Neuronal stem cell (in vitro differentiated cells): Measurements from ENCODE around the gene FHOD3.

Experiments
- DNase-seq: peaks from one replicate; pipeline ENCODE4 v3.0.0-alpha.2; 2013; ENCODE audit warnings: low spot score
- H2AFZ ChIP-seq: one replicate; pipeline ENCODE4 v1.6.1; 2013; ENCODE audit warnings: mild to moderate bottlenecking, low read length, inconsistent platforms
- H2AK5ac ChIP-seq: 2 replicates; pipeline ENCODE4 v1.6.1; 2013; ENCODE audit warnings: low read depth, mild to moderate bottlenecking, inconsistent platforms, low read length, moderate library complexity, mixed read lengths
- H2BK120ac ChIP-seq: 2 replicates; pipeline ENCODE4 v1.6.1; 2013; ENCODE audit warnings: low read depth, mild to moderate bottlenecking, inconsistent platforms, low read length, moderate library complexity, mixed read lengths
- H2BK12ac ChIP-seq: one replicate; pipeline ENCODE4 v1.6.1; 2013; ENCODE audit warnings: low read length, inconsistent platforms
- H2BK15ac ChIP-seq: 2 replicates; pipeline ENCODE4 v1.6.1; 2013; ENCODE audit warnings: mild to moderate bottlenecking, low read length, inconsistent platforms, mixed read lengths
- H2BK5ac ChIP-seq: one replicate; pipeline ENCODE4 v1.6.1; 2013; ENCODE audit warnings: inconsistent platforms, mild to moderate bottlenecking, low read length, moderate library complexity
- H3K14ac ChIP-seq: one replicate; pipeline ENCODE4 v1.6.1; 2013; ENCODE audit warnings: low read length, inconsistent platforms
- H3K18ac ChIP-seq: 2 replicates; pipeline ENCODE4 v1.6.1; 2013; ENCODE audit warnings: low read length, inconsistent platforms
- H3K23ac ChIP-seq: 2 replicates; pipeline ENCODE4 v1.6.1; 2013; ENCODE audit warnings: low read depth, mild to moderate bottlenecking, mixed read lengths, low read length, inconsistent platforms; ENCODE audit not compliant: poor library complexity
- H3K27ac ChIP-seq: replicated peaks from 3 replicates; pipeline ENCODE4 v1.5.1; 2013; ENCODE audit warnings: low read length, inconsistent platforms
- H3K27me3 ChIP-seq, 3 experiments: 2 replicates each; pipeline ENCODE4 v1.6.1; 2013; ENCODE audit warnings: low read length in 3 of 3, mild to moderate bottlenecking in 2 of 3, inconsistent platforms in 1 of 3, low read depth in 1 of 3, mixed read lengths in 1 of 3, moderate library complexity in 1 of 3; ENCODE audit not compliant: control insufficient read depth in 3 of 3, insufficient read depth in 3 of 3
- H3K36me3 ChIP-seq, 2 donors: replicated peaks in 1 of 2; 2 replicates each; pipeline ENCODE4 v1.6.1; 2013; ENCODE audit warnings: low read length in 2 of 2; ENCODE audit not compliant: control insufficient read depth in 2 of 2, insufficient read depth in 2 of 2
- H3K4ac ChIP-seq: 2 replicates; pipeline ENCODE4 v1.6.1; 2013; ENCODE audit warnings: inconsistent platforms, mild to moderate bottlenecking, low read length, moderate library complexity
- H3K4me1 ChIP-seq, 2 donors: 1 replicate in 1 of 2; 2 replicates in 1 of 2; pipeline ENCODE4 v1.6.1; 2013; ENCODE audit warnings: low read length in 2 of 2, low read depth in 1 of 2; ENCODE audit not compliant: control insufficient read depth in 2 of 2, insufficient read depth in 1 of 2
- H3K4me2 ChIP-seq: one replicate; pipeline ENCODE4 v1.6.1; 2013; ENCODE audit warnings: mild to moderate bottlenecking, low read length, inconsistent platforms; ENCODE audit not compliant: insufficient read depth, poor library complexity, severe bottlenecking
- H3K4me3 ChIP-seq, 2 donors: 2 replicates each; pipeline ENCODE4 v1.5.1; 2013; ENCODE audit warnings: low read length in 2 of 2, mild to moderate bottlenecking in 2 of 2, inconsistent platforms in 1 of 2, moderate library complexity in 1 of 2
- H3K79me1 ChIP-seq: one replicate; pipeline ENCODE4 v1.6.1; 2013; ENCODE audit warnings: low read depth, mild to moderate bottlenecking, inconsistent platforms, low read length, moderate library complexity
- H3K9ac ChIP-seq: one replicate; pipeline ENCODE4 v1.6.1; 2013; ENCODE audit warnings: mild to moderate bottlenecking, low read depth, low read length, inconsistent platforms; ENCODE audit not compliant: poor library complexity
- H3K9me3 ChIP-seq, 2 donors: replicated peaks in 1 of 2; 2 replicates each; pipeline versions ENCODE3 to v1.6.1; 2013; ENCODE audit warnings: low read length in 2 of 2, mild to moderate bottlenecking in 2 of 2, inconsistent platforms in 1 of 2, low read depth in 1 of 2, mixed read lengths in 1 of 2, moderate library complexity in 1 of 2; ENCODE audit not compliant: control insufficient read depth in 2 of 2, insufficient read depth in 1 of 2
- H4K8ac ChIP-seq: one replicate; pipeline ENCODE4 v1.6.1; 2013; ENCODE audit warnings: low read depth, mild to moderate bottlenecking, inconsistent platforms, low read length, moderate library complexity
- H4K91ac ChIP-seq: one replicate; pipeline ENCODE4 v1.6.1; 2013; ENCODE audit warnings: low read length, low read depth, mild to moderate bottlenecking, inconsistent platforms; ENCODE audit not compliant: poor library complexity
- WGBS, 2 donors: extraction: QIAGEN DNeasy Blood & Tissue Kit; methylation state at CpG; one replicate each; pipeline ENCODE4 v1.1.7; 2013; ENCODE audit warnings: missing lambda C conversion rate in 2 of 2, mixed read lengths in 1 of 2; ENCODE audit not compliant: insufficient read length in 2 of 2, insufficient replicate concordance in 1 of 2; ENCODE audit errors: extremely low coverage in 2 of 2; 5-methylcytosine and 5-hydroxymethylcytosine counted together

Gene FHOD3

DNA sequence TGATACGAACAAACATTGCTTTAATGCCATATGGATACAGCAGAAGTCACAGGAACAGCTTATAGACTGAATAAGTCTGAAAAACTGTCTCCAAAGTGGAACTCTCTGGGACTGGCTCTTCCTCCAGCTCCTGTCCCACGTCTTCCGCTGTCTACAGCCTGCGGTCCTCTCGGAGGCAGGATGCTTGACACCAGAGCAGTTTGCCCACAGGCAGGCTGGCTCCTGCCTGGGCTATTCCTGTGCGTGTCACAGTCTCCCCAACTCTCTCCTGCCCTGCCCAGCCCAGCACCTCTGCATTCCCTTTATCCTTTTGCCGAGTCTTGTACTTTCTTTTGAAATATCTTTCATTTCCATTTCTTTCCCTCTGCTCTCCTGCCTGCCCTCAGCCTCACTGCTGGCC, 234.1 kb downstream of the FHOD3 start:
- no peak for DNase-seq
- H3K79me1 ChIP-seq: peaks cover 3% of the 10 kb centered on the region
- H4K8ac ChIP-seq: peak overlapping the region; percentile 5
- H3K9me3 ChIP-seq: peaks cover 0 to 3% of the 10 kb centered on the region in 2 donors
- H3K18ac ChIP-seq: no peak overlapping the region
- no CpG with 5 or more reads among the region's 7 CpGs for WGBS, 2 donors
- no peak overlapping the region for H3K4ac ChIP-seq
- H2BK12ac ChIP-seq: no peak overlapping the region
- no peak overlapping the region for H3K27ac ChIP-seq
- H3K9ac ChIP-seq: no peak overlapping the region
- H2BK5ac ChIP-seq: no peak overlapping the region
- no peak overlapping the region for H2AK5ac ChIP-seq
- H3K23ac ChIP-seq: no peak overlapping the region
- H3K14ac ChIP-seq: no peak overlapping the region
- H3K27me3 ChIP-seq: no peaks in the 10 kb centered on the region
- peaks cover 0 to 9% of the 10 kb centered on the region in 2 donors for H3K36me3 ChIP-seq
- H3K4me2 ChIP-seq: no peak overlapping the region
- no peak overlapping the region for H2BK120ac ChIP-seq
- H3K4me1 ChIP-seq: peaks cover 0 to 27% of the 10 kb centered on the region in 2 donors
- H3K4me3 ChIP-seq: no peak overlapping the region
- H2BK15ac ChIP-seq: no peak overlapping the region
- no peak overlapping the region for H2AFZ ChIP-seq
- no peak overlapping the region for H4K91ac ChIP-seq

DNA sequence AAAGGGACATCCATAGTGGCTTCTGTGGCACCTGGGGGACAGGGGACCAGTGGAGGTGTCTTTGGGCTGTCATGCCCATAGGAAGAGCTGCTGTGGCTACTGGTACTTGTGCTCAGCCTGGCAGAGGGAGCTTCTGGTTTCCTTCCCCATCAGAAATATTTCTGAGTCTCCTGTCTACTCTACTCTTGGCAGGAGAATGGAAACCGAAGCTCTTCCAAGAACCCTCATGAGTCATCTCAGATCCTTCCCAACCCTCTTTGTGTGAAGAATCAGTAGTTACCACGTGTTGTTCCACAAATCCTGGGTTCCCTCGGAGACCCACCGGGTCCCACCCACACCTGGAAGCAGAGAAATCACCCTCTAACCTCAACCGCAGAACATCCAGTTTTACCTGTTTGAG, 234.9 kb downstream of the FHOD3 start:
- Histone ChIP-seq H2BK12ac (no peak overlapping the region), H3K23ac (no peak overlapping the region), H3K9ac (no peak overlapping the region), H2BK5ac (no peak overlapping the region), H2AK5ac (no peak overlapping the region), H4K91ac (no peak overlapping the region), H2BK15ac (no peak overlapping the region), H3K4me1 (peaks cover 0 to 27% of the 10 kb centered on the region in 2 donors), H3K9me3 (peaks cover 0 to 3% of the 10 kb centered on the region in 2 donors), H3K36me3 (peaks cover 0 to 8% of the 10 kb centered on the region in 2 donors), H3K79me1 (peaks cover 3% of the 10 kb centered on the region), H3K14ac (no peak overlapping the region), H3K4ac (no peak overlapping the region), H3K4me2 (no peak overlapping the region), H3K18ac (no peak overlapping the region), H2BK120ac (no peak overlapping the region), H2AFZ (no peak overlapping the region), H3K27me3 (no peaks in the 10 kb centered on the region), H4K8ac (no peak overlapping the region), H3K27ac (no peak overlapping the region), H3K4me3 (no peak overlapping the region)
- no peak for DNase-seq
- WGBS, 2 donors: no CpG with 5 or more reads among the region's 5 CpGs

DNA sequence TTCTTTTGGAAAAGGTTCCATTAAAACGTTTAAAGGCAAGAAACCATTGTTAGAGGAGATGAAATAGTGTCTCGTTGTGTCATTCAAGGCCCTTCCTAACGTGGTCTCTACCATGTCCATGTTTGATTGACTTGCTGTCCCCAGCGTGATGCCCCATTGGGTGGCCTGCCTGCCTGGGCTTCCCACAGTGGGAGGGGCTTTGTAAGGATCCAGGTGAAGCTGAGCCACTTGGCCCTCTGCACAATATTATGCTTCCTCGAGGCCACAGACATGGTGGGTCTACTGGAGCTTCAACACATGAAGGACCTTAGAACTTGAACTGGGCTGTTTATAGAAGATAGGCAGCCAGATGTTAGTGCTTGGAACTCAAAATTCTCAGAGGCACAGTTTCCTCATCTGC, 235.3 kb downstream of the FHOD3 start:
- Histone ChIP-seq H3K27ac (no peak overlapping the region), H3K14ac (no peak overlapping the region), H3K4ac (no peak overlapping the region), H4K91ac (no peak overlapping the region), H2BK15ac (no peak overlapping the region), H3K23ac (no peak overlapping the region), H2AFZ (no peak overlapping the region), H3K27me3 (no peaks in the 10 kb centered on the region), H3K4me2 (no peak overlapping the region), H2BK12ac (no peak overlapping the region), H2BK120ac (no peak overlapping the region), H3K18ac (no peak overlapping the region), H2BK5ac (no peak overlapping the region), H3K4me3 (no peak overlapping the region), H4K8ac (no peak overlapping the region), H3K36me3 (peaks cover 0 to 7% of the 10 kb centered on the region in 2 donors), H3K9ac (no peak overlapping the region), H3K9me3 (peaks cover 0 to 3% of the 10 kb centered on the region in 2 donors), H3K79me1 (peaks cover 3% of the 10 kb centered on the region), H2AK5ac (no peak overlapping the region), H3K4me1 (peaks cover 0 to 27% of the 10 kb centered on the region in 2 donors)
- no peak for DNase-seq
- WGBS, 2 donors: no CpG with 5 or more reads among the region's 5 CpGs

DNA sequence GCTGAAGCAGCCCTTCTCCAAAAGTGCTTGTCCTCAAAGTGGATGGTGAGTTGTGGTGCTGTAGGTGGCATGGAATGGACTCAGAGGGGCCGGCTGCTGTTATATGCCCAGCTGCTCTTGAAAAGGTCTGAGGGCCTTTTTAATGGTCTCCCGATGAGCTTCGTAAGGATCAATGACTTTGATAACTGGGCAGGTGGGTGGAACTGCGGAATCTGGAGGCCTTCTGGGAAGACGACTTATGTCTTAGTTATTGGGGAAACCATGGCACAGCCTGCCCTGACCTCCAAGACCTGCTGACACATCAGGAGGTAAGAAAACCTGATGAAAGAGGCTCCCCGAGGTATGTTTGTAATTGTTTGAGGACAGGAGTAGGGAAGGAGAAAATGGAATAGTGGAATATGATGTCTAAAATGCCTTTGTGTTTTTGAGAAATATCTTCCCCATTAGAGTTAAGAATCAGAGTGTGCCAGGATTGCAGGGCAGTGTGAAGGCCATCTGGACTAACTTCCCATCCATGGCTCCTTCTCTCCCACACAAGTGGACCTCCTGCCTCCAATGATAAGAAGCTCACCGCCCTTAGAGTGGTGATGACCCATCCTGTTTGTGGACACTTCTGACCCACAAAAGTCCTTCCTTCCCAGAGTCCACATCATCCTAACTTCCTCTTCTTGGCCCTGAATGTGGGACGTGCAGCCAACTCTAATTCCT, 236.1 kb downstream of the FHOD3 start:
- peaks cover 0 to 7% of the 10 kb centered on the region in 2 donors for H3K36me3 ChIP-seq
- no peak overlapping the region for H4K8ac ChIP-seq
- H3K4me3 ChIP-seq: no peak overlapping the region
- H2BK5ac ChIP-seq: no peak overlapping the region
- peak overlapping the region; percentile 43 for H3K27ac ChIP-seq
- H3K79me1 ChIP-seq: peaks cover 3% of the 10 kb centered on the region
- H3K4me1 ChIP-seq: peaks cover 0 to 27% of the 10 kb centered on the region in 2 donors
- no peak overlapping the region for H3K14ac ChIP-seq
- no peak overlapping the region for H2BK15ac ChIP-seq
- H2BK120ac ChIP-seq: no peak overlapping the region
- H3K9ac ChIP-seq: no peak overlapping the region
- H2AFZ ChIP-seq: no peak overlapping the region
- H3K18ac ChIP-seq: no peak overlapping the region
- no peaks in the 10 kb centered on the region for H3K27me3 ChIP-seq
- H3K23ac ChIP-seq: no peak overlapping the region
- no peak overlapping the region for H3K4ac ChIP-seq
- no peak overlapping the region for H3K4me2 ChIP-seq
- DNase-seq: no peak
- no peak overlapping the region for H2AK5ac ChIP-seq
- no peak overlapping the region for H4K91ac ChIP-seq
- peaks cover 0 to 3% of the 10 kb centered on the region in 2 donors for H3K9me3 ChIP-seq
- H2BK12ac ChIP-seq: peak overlapping the region; percentile 44
- WGBS, 2 donors: no CpG with 5 or more reads among the region's 8 CpGs
